HG03066 (cell line): Measurements from ENCODE around the gene PRKN.

Experiments
- ATAC-seq: cut with Tn5 transposase; IDR thresholded peaks from one replicate; pipeline ENCODE4 v1.9.1; 2021; ENCODE audit warnings: low read depth; ENCODE audit not compliant: unreplicated experiment

PRKN gene

DNA sequence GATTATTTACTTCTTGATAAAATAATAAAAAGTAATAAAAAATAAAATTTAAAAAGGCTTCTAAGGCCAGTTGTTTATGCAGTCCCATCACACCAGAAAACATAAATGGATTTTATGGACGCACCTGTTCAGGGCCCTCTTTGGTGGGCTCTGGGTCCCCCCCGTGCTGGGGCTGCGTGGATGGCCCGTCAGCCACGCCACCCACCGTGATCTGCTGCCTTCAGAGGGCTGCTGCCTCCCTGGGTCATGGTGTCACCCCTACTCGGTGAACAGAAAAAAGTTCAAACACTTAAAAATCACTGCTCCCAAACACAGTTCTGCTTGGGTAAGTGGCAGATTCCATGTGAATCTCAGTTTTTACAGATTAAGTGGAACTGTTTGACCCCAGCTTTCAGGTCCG is 1006.1 kb downstream of the PRKN start:
- ATAC-seq: no peak

DNA sequence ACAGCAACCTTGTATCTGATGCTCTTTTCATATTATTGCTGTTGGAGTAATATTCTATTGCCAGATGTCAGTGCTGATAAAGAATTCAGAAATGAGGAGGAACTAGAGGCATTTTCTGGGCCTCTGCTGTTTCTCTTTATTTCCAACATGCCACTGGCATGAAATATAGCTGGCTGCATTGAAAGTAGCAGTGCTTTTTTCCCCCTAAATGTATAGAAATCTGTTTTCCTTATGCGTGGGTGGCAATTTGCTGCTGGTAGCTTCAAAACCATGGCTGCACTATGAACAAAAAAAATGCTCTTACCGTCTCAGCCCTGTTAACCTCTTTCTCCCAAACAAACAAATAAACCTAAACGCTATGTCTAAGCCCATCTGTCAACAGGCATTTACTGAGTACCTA is 1011.4 kb downstream of the PRKN start:
- no peak for ATAC-seq

DNA sequence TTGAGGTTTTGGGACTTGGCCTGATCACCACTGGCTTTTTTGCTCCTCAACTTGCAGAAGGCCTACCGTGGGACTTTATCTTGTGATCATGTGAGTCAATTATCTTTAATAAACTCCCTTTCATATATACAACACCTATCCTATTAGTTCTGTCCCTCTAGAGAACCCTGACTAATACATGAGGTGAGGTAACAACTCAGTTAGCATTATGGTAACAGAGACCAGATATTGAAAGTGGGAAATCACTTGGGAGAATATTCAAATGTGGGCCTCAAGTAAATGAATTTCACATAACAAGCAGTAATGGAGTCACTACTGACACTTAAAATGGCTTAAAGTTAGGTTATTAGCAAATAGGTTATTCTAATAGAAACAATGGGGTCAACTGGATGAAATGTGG is 1015.6 kb downstream of the PRKN start:
- ATAC-seq: no peak

DNA sequence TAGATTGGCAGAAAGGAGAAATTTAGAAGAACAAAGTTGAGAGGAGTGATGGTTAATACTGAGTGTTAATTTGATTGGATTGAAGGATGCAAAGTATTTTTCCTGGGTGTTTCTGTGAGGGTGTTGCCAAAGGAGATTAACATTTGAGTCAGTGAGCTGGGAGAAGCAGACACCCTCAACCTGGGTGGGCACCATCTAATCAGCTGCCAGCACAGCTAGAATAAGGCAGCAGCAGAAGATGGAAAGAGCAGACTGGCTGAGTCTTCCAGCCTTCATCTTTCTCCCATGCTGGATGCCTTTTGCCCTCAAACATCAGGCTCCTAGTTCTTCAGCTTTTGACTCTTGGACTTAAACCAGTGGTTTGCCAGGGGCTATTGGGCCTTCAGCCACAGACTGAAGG is 1016.1 kb downstream of the PRKN start:
- ATAC-seq: no peak

DNA sequence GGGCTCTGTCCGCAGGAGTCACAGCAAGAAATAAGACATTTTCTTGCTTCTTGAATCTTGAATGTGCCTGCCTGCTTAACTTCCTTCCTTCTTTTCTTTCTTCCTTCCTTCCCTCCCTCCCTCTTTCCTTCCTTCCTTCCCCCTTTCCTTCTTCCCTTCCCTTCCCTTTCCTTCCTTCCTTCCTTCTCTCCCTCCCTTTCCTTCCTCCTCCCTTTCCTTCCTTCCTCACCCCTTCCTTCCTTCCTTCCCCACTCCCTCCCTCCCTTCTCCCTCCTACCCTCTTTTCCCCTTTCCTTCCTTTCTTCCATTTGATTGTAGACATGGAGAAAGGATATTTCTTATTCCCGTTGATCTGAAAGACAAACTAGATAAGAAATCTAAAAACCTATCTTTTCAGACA is 1016.9 kb downstream of the PRKN start:
- no peak for ATAC-seq

DNA sequence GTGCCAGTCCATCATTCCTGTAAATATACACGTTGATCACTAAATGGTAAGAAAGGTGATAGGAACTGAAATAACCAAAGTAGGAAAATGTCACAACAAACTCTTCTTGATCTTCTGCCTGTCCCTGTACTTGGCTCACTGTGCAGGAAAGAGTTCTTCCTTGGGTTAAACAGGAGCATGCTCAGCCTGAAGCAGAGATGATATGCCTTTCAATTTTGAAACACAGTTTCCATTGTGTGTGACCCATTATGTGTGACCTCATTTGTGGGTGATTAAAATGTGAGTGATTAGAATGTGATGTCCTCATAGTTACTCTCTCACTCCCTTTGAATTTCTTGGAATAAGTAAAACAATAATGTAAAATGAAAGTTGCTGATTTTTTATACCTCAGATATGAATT is 1026.5 kb downstream of the PRKN start:
- ATAC-seq: no peak

DNA sequence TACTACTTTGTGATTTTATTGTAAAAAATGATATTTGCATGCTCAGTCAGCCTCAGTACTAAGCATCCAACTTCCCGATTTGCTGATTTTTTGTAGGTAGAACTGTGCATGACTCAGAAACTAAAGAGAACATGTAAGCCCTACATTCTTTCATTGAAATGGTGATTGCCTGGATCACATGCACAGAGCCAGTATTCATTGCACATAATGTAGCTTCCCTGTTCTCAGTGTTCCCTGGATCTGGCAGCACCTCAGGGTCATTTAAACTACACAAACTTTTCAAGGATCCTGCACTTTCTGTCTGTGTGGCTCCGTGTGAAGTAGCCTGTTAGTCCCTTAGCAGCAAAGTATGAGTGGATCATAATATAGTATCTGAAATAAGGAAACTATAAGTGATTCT is 1030.8 kb downstream of the PRKN start:
- no peak for ATAC-seq

DNA sequence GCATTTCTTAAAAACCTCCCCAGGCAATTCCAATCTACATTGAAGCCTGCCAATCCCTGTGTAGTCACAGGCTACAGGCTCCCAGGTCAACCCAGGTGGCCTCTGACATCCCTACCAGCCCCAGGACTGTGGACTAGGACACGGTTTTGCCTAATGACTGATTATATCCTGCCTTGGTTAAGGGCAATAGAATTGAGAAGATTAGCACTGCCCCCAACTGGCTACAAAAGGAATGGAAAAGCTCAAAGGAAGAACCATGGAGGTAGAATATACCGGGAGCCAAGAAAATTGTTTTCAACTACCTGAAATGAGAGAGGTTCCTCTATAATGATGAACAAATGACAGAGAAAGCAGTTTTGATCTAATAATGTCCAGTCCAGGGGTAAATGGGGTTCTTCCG is 1032.6 kb downstream of the PRKN start:
- no peak for ATAC-seq

DNA sequence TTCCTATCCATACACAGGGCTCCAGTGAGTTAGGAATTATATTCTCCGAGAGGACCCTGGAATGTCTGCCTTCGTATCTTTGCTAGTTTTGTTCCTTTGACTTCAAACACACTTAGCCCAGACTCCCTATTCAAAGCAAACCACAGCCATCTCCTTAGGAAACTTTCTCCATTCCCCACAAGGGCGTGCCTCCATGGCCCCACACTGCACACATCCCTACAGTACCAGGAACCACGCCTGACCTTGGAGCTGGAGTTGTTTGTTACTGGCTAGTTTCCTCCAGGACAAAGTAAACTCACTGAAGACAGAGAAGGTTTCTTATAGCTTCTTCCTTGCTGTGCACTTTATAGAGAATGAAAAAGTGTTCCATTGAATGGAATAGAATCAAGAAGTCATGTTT is 1040.9 kb downstream of the PRKN start:
- ATAC-seq: no peak

DNA sequence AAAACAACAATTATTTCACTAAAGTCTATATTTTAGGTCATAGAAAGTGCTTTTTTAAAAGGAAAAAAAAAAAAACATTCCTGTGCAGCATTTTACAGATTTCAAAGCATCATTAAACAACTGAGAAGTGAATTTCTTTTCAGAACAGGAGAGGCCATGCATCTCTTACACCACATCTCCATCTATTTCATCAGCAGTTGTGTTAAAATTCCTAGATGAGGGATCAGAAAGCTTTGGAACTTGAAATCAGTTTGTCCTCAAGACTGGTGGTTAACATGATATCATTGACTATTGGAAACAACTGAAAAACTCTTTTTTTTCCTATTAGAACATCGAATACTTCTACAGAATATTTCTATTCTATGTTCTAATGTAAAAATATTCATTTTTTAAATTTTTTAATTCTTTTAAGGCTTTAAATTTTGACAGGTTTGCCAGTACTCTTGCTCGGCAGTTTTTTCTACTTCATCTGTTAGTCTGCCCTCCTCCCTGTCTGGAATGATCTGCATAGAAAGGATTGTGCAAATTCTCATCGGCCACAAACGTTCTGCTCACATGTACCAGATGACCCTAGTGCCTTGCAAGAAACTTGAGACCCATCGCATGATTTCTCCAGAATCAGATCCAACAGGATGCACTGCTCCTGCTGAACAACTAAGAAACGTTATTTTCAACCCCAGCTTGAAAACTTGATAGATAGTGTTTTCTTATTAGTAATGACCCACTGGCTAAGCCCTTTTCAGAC is 1042.7 kb downstream of the PRKN start:
- no peak for ATAC-seq

DNA sequence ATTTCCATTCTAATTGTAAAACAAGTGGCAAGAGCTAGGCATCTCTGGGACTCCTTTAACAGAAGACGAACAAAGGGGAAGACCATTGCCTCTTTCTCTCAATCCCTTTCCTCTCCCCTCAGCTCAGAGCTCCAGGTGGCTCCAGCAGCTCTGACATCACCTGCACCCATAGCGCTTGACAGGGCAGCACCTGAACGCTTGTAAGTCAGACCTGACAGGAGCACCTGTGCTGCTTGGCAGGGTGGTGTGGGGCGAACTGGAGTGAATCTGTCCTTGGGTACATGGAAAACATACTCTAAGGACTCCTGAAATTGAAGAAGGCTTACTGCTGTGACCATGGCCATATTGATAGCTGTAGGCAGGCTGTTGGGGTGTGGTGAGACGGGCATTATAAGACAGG is 1044.2 kb downstream of the PRKN start:
- no peak for ATAC-seq

DNA sequence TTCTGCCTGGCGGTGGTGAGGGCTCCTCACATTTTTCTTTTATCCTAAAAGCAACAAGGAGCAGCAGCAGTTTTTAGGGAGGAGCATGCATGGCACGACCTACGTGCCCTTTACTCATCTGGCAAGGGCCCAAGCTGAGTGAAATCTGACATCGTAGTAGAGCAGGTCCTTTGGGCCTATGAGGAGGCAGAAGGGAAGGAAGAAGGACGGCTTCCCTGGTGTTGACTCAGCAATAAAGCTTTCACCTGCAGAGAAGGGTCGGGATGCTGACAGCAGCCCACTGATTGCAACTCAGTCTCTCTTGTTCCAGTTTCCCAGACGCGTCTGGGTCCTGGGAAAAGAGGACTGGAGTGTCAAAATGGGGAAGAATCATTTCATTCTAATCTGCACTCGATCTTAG is 1044.6 kb downstream of the PRKN start:
- ATAC-seq: no peak

DNA sequence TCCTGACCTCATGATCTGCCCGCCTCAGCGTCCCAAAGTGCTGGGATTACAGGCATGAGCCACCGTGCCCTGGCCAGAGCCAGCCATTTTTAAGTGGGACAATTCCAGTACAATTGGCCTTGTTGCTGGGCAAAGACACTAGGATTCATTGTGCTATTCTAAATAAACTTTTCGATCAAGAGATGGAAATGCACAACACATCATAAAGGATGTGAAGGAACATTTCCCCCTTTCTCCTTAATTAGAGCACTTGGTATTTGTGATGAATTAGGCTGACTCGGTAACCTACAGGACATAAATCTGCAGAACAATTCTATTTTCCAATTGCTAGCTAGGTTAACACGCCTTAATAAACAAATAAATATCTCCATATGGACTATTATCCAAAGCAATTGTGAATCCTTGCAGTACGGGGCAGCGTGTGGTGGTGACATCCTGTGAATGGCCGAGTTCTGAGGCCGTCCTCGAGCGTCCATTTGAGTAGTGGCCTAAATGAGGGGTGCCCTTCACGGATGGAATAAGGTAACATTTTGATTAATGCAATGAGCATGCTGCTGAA is 1047.5 kb downstream of the PRKN start:
- no peak for ATAC-seq

DNA sequence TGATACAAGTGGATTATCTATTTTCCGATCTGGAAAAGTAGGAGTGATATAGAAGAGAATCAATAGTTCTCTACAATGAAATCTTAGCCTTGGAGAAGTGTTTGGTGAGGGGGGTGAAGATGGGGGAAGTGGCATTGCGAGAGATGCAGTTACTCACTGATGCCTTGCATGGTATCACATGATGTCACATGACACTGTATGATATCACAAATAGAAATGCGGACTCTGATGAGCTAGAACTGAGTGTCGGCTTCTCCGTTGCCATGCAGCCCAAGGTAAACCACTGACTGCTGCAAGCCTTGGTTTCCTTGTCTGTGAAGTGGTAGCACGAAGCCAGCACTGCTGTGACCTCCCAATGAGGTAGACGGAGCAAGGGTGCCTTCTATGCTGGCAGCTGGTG is 1050.4 kb downstream of the PRKN start:
- no peak for ATAC-seq

DNA sequence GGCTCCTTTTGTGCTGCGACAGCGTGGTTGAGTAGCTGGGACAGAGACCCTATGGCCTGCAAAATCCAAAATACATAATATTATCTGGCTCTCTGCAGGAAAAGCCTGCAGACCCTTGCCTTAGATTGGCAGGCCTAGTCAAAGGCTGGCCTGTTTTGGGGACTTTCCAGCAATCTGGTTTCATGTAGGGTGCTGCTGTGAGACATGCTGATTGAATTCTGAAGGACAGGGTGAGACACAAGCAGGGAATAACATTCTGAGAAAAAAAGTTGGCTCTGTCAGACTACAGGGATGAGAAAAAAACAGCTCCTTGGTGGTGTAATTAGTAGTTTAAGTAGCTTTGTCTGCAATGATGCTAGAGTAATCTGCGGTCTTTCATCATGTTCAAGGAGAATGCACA is 1051.0 kb downstream of the PRKN start:
- no peak for ATAC-seq

DNA sequence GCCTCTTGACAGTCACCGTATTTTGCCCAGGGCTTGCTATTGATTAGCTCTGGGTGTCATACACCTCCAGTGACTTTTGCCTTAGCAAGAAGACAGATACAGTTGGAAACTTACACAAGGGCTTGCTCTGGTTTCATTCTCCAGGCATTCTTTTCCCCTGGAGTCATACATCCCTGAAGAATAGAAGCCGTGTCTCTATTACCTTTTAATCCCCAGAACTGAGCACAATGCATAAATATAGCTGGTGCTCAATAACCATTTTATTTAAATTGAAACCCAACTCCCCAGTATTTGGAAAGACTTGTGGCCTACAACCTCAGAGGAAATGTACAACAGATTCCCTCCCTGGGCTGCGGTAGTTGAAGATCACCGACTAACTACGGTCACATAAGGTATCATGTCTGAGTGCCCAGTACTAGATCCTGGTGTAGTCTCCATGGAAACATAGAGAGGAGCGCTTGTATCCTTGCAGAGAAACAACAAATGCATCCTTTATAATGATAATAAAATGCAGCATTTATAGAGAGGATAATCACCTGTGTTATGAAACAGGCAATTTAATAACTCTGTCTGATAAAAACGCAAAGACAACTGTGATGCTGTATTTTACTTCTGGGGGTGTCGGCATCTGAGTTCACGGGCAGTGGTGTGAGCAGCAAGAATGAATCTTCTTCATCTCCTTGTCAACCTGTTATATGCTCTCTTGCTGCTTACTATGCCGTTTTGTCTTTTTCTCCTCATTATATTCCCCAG is 1052.5 kb downstream of the PRKN start:
- no peak for ATAC-seq

DNA sequence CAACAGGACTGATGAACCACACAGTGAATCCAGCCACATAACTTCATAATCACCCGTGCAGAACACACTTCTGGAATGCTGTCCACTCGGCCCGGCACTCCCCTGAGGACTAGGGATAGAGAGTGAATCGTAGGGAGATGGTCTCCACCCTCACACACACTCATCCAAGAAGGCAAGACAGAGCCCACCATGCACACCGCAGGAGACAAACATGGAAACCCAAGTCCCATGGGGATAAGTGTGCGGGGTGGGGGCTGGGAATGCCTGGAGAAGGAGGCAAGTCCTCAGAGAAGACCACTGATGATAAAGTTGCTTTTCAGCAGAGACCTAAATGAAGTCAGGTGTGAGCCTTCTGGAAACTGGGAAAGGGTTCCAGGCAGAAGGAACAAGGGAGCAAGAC is 1054.5 kb downstream of the PRKN start:
- ATAC-seq: no peak

DNA sequence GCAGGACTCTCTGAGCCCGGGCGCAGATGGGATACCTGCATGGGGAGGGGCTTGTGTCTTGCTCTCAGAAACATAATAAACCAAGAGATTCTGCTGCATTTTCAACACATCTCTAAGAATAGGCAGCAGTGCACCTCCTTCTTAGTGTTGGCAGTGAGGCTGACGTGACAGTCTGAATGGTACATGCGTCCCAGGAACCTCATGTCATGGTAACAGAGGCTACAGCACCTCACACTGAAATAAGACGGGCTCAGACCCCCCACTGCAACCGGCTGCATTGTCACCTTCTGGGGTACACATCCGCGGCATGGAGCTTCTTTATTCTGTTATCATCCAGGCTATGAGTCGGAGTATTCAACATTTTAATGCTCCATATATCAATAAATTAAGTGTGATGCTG is 1056.4 kb downstream of the PRKN start:
- no peak for ATAC-seq

DNA sequence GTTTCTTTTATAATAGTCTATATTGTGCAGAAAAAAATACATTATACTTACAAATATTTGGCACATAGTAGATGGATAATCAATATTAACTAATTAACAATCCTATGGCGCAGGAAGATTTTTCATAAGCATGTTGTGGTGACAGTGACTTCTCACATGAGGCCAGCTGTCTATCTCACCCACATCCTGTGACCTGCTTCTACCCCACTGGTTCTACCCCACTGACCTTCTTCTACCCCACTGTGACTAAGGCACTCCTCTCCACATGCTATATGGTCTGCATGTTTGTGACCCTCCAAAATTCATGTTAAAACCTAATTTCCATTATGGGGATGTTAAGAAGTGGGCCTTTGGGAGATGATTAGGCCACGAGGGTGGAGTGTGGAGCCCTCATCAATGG is 1058.9 kb downstream of the PRKN start:
- ATAC-seq: no peak

DNA sequence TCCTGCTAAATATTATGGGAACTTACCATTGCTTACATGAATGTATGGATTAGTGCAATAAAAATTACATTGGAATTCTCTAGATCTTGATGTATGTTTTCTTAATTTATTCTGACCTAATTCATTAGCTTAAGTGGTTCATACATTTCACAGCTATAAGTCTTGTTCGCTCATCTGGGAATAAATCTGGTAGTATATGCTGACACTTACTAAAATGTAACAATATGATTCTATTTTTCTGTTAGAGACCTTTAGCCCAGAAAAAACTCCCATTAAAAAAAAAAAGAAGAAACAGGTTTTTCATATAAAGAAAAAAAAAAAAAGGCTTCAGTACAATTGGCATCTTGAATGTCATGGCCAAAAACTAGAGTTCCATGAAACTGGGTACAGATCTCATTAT is 1059.6 kb downstream of the PRKN start:
- no peak for ATAC-seq

DNA sequence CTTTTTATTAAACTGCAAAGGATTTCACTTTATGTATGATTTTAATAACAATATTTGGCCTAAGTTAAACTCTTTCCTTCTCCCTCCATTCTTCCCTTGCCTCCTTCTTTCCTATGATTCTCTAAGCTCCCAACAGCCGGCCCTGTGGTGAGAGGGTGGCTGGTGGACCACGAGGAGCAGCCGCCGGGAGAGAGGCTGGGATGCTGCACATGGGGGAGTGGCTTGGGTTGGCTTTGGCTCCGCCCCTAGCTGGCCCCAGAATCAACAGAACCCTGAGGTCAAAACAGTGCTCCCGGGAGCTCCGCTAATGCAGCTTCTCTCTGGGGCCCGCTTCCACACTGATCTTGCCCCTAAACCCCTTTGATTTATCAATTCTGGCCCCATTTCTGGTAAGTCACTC is 1063.9 kb downstream of the PRKN start:
- no peak for ATAC-seq
